Activated CD8-positive, alpha-beta T cell treated with anti-CD3 and anti-CD28 coated beads for 36 hours (primary cell): ENCODE results near the gene PRR23B. TPM values are rescaled to one million over a fixed set of nuclear protein-coding genes. Genes with fewer than 3 reads are reported as not detected.

Experiments
- ATAC-seq: fragments of 200-7000 bp; cut with Tn5 transposase; one replicate; pipeline ENCODE4 v1.10.0; 2021; ENCODE audit warnings: mild to moderate bottlenecking, moderate library complexity
- CTCF ChIA-PET: fragments of 350-600 bp; sonication (Branson Sonifier 250); formaldehyde crosslinking; loops from one replicate; lab custom pipeline; 2021; ENCODE audit warnings: antibody characterized with exemption; lab: Charles Lee
- POLR2A ChIA-PET: fragments of 350-600 bp; sonication (Branson Sonifier 250); formaldehyde crosslinking; loops from one replicate; lab custom pipeline; 2021; ENCODE audit warnings: antibody characterized with exemption; lab: Charles Lee
- DNase-seq: peaks from one replicate; pipeline ENCODE4 v3.0.0-alpha.2; 2020
- H3K27ac Mint-ChIP-seq: one replicate; pipeline ENCODE4 v1.8.0; 2021; ENCODE audit warnings: mild to moderate bottlenecking, mixed read lengths
- H3K27me3 Mint-ChIP-seq: one replicate; pipeline ENCODE4 v1.8.0; 2021; ENCODE audit warnings: mixed read lengths
- H3K36me3 Mint-ChIP-seq: one replicate; pipeline ENCODE4 v1.8.0; 2021; ENCODE audit warnings: low read depth, mixed read lengths
- H3K4me1 Mint-ChIP-seq: one replicate; pipeline ENCODE4 v1.8.0; 2021; ENCODE audit warnings: low read depth, mixed read lengths
- H3K4me3 Mint-ChIP-seq: one replicate; pipeline ENCODE4 v1.8.0; 2021; ENCODE audit warnings: mild to moderate bottlenecking, moderate library complexity, mixed read lengths
- H3K9me3 Mint-ChIP-seq: one replicate; pipeline ENCODE4 v1.8.0; 2021; ENCODE audit warnings: mixed read lengths
- intact Hi-C: fragments of 100-400 bp; cut with micrococcal nuclease; formaldehyde crosslinking; loops from one replicate; pipeline ENCODE4 v1.10.0; 2022
- total RNA-seq, 2 experiments: library from RNA; stranded (reverse); gene quantifications; one replicate each; pipeline ENCODE4 v1.2.3, GENCODE V29; 2021
- TF ChIP-seq, protein P1 (sequence below): fragments of 200-600 bp; IDR thresholded peaks from one replicate; pipeline ENCODE4 v1.8.0; 2022; ENCODE audit warnings: antibody characterized with exemption, mild to moderate bottlenecking

Gene PRR23B
- not detected for total RNA-seq

DNA sequence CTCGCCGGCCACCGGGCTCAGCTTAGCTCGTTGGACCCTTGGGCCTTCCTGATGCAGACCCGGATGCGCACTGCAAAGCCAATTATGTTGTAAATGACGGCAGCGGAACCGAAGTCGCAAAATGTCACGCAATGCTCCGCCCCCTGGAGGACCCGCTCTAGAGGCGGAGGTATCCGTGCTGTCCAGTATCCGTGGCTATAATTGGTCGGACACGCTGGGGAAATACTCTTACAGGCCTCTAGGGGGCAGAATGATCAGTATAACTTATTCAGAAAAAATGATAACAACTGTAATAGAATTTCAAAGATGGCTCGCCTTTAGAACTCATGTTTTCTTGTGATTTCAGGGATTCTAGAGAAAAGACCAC lies at the start of gene PRR23B:
TSS of gene PRR23B (minus strand) at position 59 of the 367 bp plus-strand sequence. CDS start 265 bp downstream, outside the sequence.
- no peak for ATAC-seq
- Mint-ChIP-seq H3K27me3 (no peaks in the 10 kb centered on the region), H3K27ac (no peak within 1 kb of the TSS), H3K36me3 (no peaks in the 10 kb centered on the region), H3K4me1 (no peaks in the 10 kb centered on the region), H3K9me3 (peaks cover 4% of the 10 kb centered on the region), H3K4me3 (no peak within 1 kb of the TSS)
- no peak for DNase-seq
- TF ChIP-seq, protein P1, sequence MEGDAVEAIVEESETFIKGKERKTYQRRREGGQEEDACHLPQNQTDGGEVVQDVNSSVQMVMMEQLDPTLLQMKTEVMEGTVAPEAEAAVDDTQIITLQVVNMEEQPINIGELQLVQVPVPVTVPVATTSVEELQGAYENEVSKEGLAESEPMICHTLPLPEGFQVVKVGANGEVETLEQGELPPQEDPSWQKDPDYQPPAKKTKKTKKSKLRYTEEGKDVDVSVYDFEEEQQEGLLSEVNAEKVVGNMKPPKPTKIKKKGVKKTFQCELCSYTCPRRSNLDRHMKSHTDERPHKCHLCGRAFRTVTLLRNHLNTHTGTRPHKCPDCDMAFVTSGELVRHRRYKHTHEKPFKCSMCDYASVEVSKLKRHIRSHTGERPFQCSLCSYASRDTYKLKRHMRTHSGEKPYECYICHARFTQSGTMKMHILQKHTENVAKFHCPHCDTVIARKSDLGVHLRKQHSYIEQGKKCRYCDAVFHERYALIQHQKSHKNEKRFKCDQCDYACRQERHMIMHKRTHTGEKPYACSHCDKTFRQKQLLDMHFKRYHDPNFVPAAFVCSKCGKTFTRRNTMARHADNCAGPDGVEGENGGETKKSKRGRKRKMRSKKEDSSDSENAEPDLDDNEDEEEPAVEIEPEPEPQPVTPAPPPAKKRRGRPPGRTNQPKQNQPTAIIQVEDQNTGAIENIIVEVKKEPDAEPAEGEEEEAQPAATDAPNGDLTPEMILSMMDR: peak; percentile 16
- intact Hi-C loops: no loop called here
- POLR2A ChIA-PET: no interaction called here
- CTCF ChIA-PET: no interaction called here

DNA sequence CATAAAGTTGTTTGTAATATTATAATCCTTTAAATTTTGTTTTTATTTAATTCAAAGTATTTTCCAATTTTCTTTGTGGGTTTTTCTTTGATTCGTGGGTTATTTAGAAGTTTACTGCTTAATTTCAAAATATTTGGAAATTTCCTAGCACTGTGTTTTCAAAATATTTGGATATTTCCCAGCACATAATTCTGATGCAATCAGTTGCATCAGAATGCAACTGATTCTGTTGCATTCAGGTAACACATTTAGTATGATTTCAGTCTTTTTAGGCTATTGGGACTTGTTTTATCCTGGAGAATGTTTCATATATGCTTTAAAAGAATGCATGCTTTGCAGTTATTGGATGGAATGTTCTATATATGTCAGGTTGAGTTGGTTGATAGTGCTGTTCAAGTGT lies 42.2 kb upstream of the PRR23B start:
- ChIA-PET CTCF (no interaction called here), POLR2A (no interaction called here)
- Mint-ChIP-seq H3K9me3 (peaks cover 2% of the 10 kb centered on the region), H3K27me3 (peaks cover 7% of the 10 kb centered on the region), H3K27ac (no peak overlapping the region), H3K36me3 (no peaks in the 10 kb centered on the region), H3K4me3 (no peak overlapping the region), H3K4me1 (no peaks in the 10 kb centered on the region)
- DNase-seq (no peak), ATAC-seq (no peak)
- intact Hi-C loops: no loop called here
- TF ChIP-seq, protein P1: no peak

DNA sequence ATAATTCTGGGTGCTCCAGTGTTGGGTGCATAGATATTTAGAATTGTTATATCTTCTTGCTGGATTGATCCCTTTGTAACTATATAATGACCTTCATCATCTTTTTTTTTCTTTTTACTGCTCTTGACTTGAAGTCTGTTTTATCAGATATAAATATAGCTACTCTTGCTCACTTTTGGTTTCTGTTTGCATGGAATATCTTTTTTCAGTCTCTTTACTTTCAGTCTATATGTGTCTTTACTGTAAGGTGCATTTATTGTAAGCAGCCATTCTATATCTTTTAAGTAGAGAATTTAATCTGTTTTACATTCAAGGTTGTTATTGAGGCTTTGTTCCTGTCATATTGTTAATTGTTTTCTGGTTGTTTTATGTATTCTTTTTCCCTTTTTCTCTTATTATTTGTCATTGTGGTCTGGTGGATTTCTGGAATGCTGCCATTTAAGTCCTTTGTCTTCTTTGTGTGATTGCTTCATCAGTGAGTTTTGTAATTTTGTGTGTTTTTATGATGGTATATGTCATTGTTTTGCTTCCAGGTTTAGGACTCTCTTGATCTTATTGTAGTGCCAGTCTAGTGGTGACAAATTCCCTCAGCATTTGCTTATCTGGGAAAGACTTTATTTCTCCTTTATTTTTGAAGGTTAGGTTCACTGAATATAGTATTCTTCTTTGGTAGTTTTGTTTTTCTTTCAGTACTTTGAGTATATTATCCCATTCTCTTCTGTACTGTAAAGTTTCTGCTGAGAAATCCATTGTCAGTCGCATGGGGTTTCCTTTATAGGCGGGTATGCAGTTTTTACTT lies 32.3 kb upstream of the PRR23B start:
- CTCF ChIA-PET: no interaction called here
- no peak overlapping the region for H3K4me3 Mint-ChIP-seq
- H3K27me3 Mint-ChIP-seq: no peaks in the 10 kb centered on the region
- peaks cover 22% of the 10 kb centered on the region for H3K9me3 Mint-ChIP-seq
- no peaks in the 10 kb centered on the region for H3K36me3 Mint-ChIP-seq
- H3K4me1 Mint-ChIP-seq: no peaks in the 10 kb centered on the region
- POLR2A ChIA-PET: no interaction called here
- DNase-seq (no peak), ATAC-seq (no peak)
- intact Hi-C loops: no loop called here
- TF ChIP-seq, protein P1: no peak
- H3K27ac Mint-ChIP-seq: no peak overlapping the region

DNA sequence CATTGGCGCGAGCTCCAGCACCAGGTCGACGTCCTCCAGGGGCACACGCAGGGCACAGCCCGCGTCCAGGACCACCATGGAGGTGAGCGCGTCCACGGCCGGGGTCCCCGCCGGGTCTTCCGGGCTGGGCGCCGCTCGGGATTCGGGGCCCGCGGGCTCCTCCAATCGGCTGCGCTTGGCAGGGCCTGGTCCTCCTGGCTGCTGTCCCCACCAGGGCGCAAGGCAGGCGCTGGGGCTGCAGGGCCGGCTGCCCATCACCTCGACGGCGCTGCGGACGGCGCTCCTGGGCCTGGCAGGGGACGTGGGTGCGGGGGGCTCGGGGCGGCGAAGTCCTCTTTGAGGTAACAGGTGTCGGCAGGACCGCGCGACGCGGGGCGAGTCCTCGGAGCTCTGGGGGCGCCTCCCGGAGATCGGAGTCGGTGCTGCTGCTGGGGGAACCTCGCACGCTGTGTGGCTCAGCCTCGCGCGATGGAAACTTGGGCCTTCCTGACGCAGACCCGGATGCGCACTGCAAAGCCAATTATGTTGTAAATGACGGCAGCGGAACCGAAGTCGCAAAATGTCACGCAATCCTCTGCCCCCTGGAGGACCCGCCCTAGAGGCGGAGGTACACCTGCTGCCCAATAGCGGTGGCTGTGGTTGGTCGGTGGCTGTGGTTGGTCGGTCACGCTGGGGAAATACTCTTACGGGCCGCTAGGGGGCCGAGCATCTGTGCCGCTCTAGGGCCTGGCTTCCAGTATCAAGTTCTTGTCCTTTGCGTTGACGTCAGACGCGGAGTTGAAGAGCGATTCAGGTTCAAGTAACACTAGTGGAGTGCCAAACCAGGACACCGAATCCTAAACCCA lies 23.9 kb upstream of the PRR23B start, which contains the start of gene PRR23C:
TSS of gene PRR23C (minus strand) at position 527 of the 845 bp plus-strand sequence. CDS start at position 255, 272 bp downstream.
- ATAC-seq (no peak), DNase-seq (no peak)
- H3K4me3 Mint-ChIP-seq: no peak within 1 kb of the TSS
- no peak within 1 kb of the TSS for H3K27ac Mint-ChIP-seq
- CTCF ChIA-PET: no interaction called here
- TF ChIP-seq, protein P1: no peak
- no peaks in the 10 kb centered on the region for H3K4me1 Mint-ChIP-seq
- POLR2A ChIA-PET: no interaction called here
- H3K36me3 Mint-ChIP-seq: no peaks in the 10 kb centered on the region
- peaks cover 8% of the 10 kb centered on the region for H3K9me3 Mint-ChIP-seq
- intact Hi-C loops: no loop called here
- peaks cover 4% of the 10 kb centered on the region for H3K27me3 Mint-ChIP-seq
